ENCODE results near the gene FOXE3.

Gene FOXE3

GRCh38 chr1:47415728-47416318, at the start of gene FOXE3:
TSS of gene FOXE3 (plus strand) at chr1:47416285. CDS start at chr1:47416316, 31 bp downstream.
- CTCF ChIA-PET, result interaction anchor here (1.1 to 4.7 kb wide), 4 partner anchors 9 to 26 kb away, joined by 3 to 22 read pairs (median 12); partner anchors contain the start of gene FOXD2
- POLR2A ChIA-PET, result no interaction called here
- no peak for DNase-seq (ENCODE audit: extremely low spot score)
- TF ChIP-seq CTCF (IDR thresholded peaks at IDR 0.05; ENCODE audit: control extremely low read depth, extremely low read depth, low read depth, missing control alignments), result no peak

GRCh38 chr1:47367651-47368050, 48.4 kb upstream of the FOXE3 start:
- no peak for TF ChIP-seq CTCF (IDR thresholded peaks at IDR 0.05; ENCODE audit: control extremely low read depth, extremely low read depth, low read depth, missing control alignments)
- DNase-seq (ENCODE audit: extremely low spot score), result no peak
- ChIA-PET CTCF (interaction anchor here (1.0 to 2.7 kb wide), 3 partner anchors 9 to 21 kb away, joined by 3 to 13 read pairs (median 10); no protein-coding TSS in a partner anchor), POLR2A (no interaction called here)

GRCh38 chr1:47371016-47371517, 45.0 kb upstream of the FOXE3 start:
- TF ChIP-seq CTCF (IDR thresholded peaks at IDR 0.05; ENCODE audit: control extremely low read depth, extremely low read depth, low read depth, missing control alignments), result no peak
- ChIA-PET CTCF (interaction anchor here (1.2 to 1.8 kb wide), 5 partner anchors 10 to 108 kb away, joined by 3 to 6 read pairs (median 4); no protein-coding TSS in a partner anchor), POLR2A (no interaction called here)
- no peak for DNase-seq (ENCODE audit: extremely low spot score)

- POLR2A ChIA-PET, result no interaction called here
- CTCF ChIA-PET, result interaction anchor here (1.5 kb wide), 1 partner anchor 14 kb away, joined by 4 read pairs; no protein-coding TSS in a partner anchor
- DNase-seq (ENCODE audit: extremely low spot score), result no peak
- no peak for TF ChIP-seq CTCF (IDR thresholded peaks at IDR 0.05; ENCODE audit: control extremely low read depth, extremely low read depth, low read depth, missing control alignments)
Measured at GRCh38 chr1:47374501-47374900, 41.6 kb upstream of the FOXE3 start.

GRCh38 chr1:47378147-47378546, 37.9 kb upstream of the FOXE3 start:
- POLR2A ChIA-PET, result no interaction called here
- no peak for DNase-seq (ENCODE audit: extremely low spot score)
- no peak for TF ChIP-seq CTCF (IDR thresholded peaks at IDR 0.05; ENCODE audit: control extremely low read depth, extremely low read depth, low read depth, missing control alignments)
- CTCF ChIA-PET, result no interaction called here

GRCh38 chr1:47380699-47381098, 35.4 kb upstream of the FOXE3 start:
- TF ChIP-seq CTCF (IDR thresholded peaks at IDR 0.05; ENCODE audit: control extremely low read depth, extremely low read depth, low read depth, missing control alignments), result no peak
- POLR2A ChIA-PET, result no interaction called here
- CTCF ChIA-PET, result interaction anchor here (1.0 to 3.8 kb wide), 9 partner anchors 8 to 345 kb away, joined by 3 to 11 read pairs (median 5); partner anchors contain the start of gene FOXD2
- no peak for DNase-seq (ENCODE audit: extremely low spot score)

Measured in GM10248 (cell line).